GM12892 (cell line): ENCODE results near the gene SERPINB4.

Experiments used
- DNase-seq: peaks from one replicate; pipeline ENCODE4 v3.0.0; 2011; ENCODE audit not compliant: insufficient read length
- FAIRE-seq: peaks from 2 replicates; lab custom pipeline; 2011; peaks lifted over from hg19 to GRCh38; lab: Jason Lieb, UNC
- POLR2A ChIP-seq: IDR thresholded peaks from 2 replicates; pipeline ENCODE4 v1.6.1; 2011; ENCODE audit warnings: low read depth, low read length, control low read depth
- POLR2AphosphoS5 ChIP-seq: IDR thresholded peaks from 2 replicates; pipeline ENCODE4 v1.6.1; 2011; ENCODE audit warnings: low read depth, low read length, control low read depth
- TAF1 ChIP-seq: IDR thresholded peaks from 2 replicates; pipeline ENCODE4 v1.6.1; 2011; ENCODE audit warnings: low read depth, mild to moderate bottlenecking, control low read depth, low read length, borderline replicate concordance

The SERPINB4 gene

DNA sequence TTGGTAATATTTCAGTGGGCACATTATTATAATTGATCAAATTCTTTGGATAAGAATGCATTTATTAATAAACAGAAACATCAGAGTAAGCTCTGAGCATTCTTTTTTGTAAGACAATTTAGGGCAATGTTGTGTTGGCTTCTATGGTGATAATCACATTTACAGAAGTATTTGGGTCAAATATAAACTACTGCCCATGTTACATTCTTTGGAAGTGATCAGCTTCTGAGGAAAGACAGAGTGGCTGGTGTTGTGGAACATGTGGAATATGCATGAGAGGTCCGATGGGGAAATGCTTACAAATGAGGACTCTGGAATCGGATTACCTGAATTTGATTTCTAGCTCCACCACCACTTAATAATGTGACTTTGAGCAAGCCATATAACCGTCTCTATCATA lies 37.5 kb downstream of the SERPINB4 start:
- FAIRE-seq (peak; percentile 51), DNase-seq (no peak)
- no peak for TF ChIP-seq POLR2AphosphoS5
- TF ChIP-seq TAF1: no peak
- no peak for TF ChIP-seq POLR2A

GRCh38 chr18:63604791-63605567 lies 39.1 kb downstream of the SERPINB4 start:
- TF ChIP-seq TAF1: no peak
- no peak for TF ChIP-seq POLR2A
- TF ChIP-seq POLR2AphosphoS5: no peak
- FAIRE-seq: peak; percentile 78
- no peak for DNase-seq

DNA sequence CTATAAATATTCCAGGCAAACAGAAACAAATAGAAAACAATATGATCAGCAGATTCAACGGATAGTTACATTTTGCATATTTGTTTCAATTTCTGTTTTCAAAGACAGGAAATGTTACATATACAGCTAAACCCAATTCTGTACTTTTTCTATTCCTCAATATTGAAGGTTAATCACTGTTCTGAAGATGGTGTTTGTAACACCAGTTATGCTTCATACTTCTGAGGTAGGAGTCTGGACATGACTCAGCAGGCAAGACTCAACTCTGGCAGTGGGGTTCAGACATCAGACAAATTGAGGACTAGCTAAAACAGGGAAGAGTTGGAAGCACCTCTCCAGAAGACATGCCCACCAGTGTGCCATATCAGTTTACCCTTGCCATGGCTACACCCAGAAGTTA lies 40.3 kb downstream of the SERPINB4 start:
- DNase-seq (peak; percentile 23), FAIRE-seq (peak; percentile 95)
- TF ChIP-seq POLR2A (no peak), TAF1 (no peak), POLR2AphosphoS5 (no peak)

GRCh38 chr18:63603355-63603754 lies 40.7 kb downstream of the SERPINB4 start:
- DNase-seq (no peak), FAIRE-seq (no peak)
- TF ChIP-seq POLR2A: no peak
- TF ChIP-seq POLR2AphosphoS5: no peak
- no peak for TF ChIP-seq TAF1

DNA sequence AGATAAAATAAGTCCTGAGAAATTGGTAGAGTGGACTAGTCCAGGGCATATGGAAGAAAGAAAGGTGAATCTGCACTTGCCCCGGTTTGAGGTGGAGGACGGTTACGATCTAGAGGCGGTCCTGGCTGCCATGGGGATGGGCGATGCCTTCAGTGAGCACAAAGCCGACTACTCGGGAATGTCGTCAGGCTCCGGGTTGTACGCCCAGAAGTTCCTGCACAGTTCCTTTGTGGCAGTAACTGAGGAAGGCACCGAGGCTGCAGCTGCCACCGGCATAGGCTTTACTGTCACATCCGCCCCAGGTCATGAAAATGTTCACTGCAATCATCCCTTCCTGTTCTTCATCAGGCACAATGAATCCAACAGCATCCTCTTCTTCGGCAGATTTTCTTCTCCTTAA lies 47.1 kb downstream of the SERPINB4 start:
- DNase-seq (no peak), FAIRE-seq (peak; percentile 48)
- TF ChIP-seq TAF1 (no peak), POLR2A (no peak), POLR2AphosphoS5 (no peak)

GRCh38 chr18:63592471-63592870 lies 51.6 kb downstream of the SERPINB4 start:
- no peak for TF ChIP-seq POLR2A
- no peak for TF ChIP-seq TAF1
- FAIRE-seq (no peak), DNase-seq (no peak)

DNA sequence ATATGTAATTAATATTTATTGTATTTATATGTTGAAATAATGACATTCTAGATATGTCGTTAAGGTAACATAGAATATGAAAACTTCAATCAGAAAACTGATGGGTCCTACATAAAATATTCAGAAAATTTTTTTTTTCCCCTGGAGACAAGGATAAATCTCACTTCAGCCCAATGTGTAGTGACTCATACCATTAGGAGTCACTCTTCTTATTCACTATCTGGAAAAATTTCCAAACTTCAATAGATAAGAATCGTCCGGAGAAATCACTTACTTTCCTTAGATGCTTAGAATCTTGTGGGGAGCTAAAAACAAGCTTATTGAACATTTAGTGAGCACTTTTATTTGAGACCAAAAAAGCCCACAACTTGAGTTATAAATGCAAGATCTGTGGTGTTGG lies 52.3 kb downstream of the SERPINB4 start:
- no peak for DNase-seq
- TF ChIP-seq POLR2AphosphoS5 (no peak), POLR2A (no peak), TAF1 (no peak)
- no peak for FAIRE-seq

DNA sequence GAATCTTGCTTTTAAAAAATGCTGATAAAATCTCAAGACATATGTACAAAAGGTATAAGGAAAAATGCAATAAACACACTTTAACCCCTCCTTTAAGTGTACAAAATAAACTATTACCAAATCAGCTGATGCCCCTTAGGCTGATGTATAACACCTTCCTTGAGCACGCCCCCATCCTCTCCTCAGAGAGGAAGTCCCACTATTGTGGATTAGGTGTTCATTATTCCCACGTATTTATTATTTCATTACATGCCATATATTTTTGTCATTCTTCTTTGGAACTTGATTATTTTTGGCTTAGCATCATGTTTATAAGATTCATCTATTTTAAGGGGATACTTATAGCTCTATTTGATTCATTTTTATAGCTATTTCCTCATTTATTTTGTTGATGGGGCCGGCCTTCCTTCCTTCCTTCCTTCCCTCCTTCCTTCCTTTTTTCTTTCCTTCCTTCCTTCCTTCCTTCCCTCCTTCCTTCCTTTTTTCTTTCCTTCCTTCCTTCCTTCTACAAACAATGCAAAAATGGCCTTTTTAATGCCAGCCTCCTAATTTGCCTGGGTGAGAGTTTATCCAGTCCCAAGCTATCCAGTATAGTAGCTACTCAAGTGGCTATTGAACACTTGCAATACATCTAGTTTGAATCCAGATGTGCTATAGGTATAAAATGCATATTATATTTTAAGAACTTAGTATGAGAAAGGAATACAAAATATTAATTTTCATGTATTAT lies 52.9 kb downstream of the SERPINB4 start:
- FAIRE-seq: no peak
- TF ChIP-seq TAF1 (no peak), POLR2A (no peak), POLR2AphosphoS5 (no peak)
- no peak for DNase-seq

DNA sequence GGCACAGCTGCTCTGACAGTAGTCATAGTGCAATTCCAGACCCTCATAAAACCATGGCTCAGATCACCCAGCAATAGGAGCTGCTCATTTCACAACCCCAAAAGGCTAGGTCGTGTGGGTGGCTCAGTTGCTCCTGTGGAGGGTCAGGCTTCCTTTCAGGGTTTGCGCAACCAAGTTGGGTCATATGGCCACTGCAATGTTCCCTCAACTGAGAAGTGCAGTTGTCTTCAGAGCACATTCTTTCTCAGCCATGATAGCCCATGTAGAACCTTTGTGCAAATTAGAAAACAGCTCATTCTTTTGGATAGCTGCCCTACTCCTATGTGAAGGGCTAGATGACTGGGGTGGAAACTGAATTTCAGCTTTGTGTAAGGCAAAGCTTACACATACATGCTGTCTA lies 53.7 kb downstream of the SERPINB4 start:
- DNase-seq: no peak
- FAIRE-seq: no peak
- TF ChIP-seq TAF1 (no peak), POLR2A (no peak), POLR2AphosphoS5 (no peak)

DNA sequence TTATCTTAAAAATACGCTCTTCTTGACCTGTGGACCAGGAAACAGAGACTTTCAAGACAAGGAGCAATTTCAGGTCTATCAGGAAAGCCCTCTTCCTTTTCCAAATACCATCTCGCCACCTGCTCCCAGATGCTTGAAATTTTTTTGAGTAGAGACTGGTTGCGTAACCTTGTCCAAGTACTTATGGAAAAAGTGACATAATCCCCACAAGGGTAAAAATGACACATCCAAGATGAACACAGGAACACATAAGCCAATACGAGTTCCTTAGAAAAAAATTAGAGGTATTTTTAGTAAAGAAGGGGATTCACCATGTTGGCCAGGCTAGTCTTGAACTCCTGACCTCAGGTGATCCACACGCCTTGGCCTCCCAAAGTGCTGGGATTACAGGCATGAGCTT lies 55.1 kb downstream of the SERPINB4 start:
- no peak for TF ChIP-seq POLR2AphosphoS5
- DNase-seq (no peak), FAIRE-seq (no peak)
